B cell (primary cell): Measurements from ENCODE around the gene CNST. TPM values are rescaled to one million over a fixed set of nuclear protein-coding genes. Genes with fewer than 3 reads are reported as not detected.

Experiments used
- ATAC-seq: fragments of 200-7000 bp; cut with Tn5 transposase; one replicate; pipeline ENCODE4 v1.10.0; 2021; ENCODE audit warnings: low read depth, mild to moderate bottlenecking, moderate number of reproducible peaks, moderate library complexity
- CTCF ChIA-PET: fragments of 350-600 bp; sonication (Branson Sonifier 250); formaldehyde crosslinking; loops from one replicate; lab custom pipeline; 2021; ENCODE audit warnings: antibody characterized with exemption, inconsistent platforms; lab: Charles Lee
- POLR2A ChIA-PET: fragments of 350-600 bp; sonication (Branson Sonifier 250); formaldehyde crosslinking; loops from one replicate; lab custom pipeline; 2021; ENCODE audit warnings: antibody characterized with exemption; lab: Charles Lee
- DNase-seq: peaks from one replicate; pipeline ENCODE4 v3.0.0; 2013
- H2AFZ ChIP-seq: 2 replicates; pipeline ENCODE4 v1.6.1; 2012; ENCODE audit warnings: mild to moderate bottlenecking, low read depth, low read length; ENCODE audit not compliant: insufficient read depth, poor library complexity, severe bottlenecking
- H3K27ac ChIP-seq, 2 donors: 1 replicate in 1 of 2; 2 replicates in 1 of 2; pipeline ENCODE4 v1.5.1; 2012 to 2013; ENCODE audit warnings: low read length in 2 of 2, mild to moderate bottlenecking in 2 of 2, moderate library complexity in 1 of 2
- H3K27me3 ChIP-seq, 4 experiments: fragments of 200-600 bp in 1 of 4; sonication (generic) in 1 of 4; replicated peaks in 1 of 4; 1 replicate in 2 of 4; 2 replicates in 2 of 4; pipeline versions ENCODE4 v1.6.1 to v1.7.0; 2013 to 2016; ENCODE audit warnings: low read length in 3 of 4, mild to moderate bottlenecking in 2 of 4, mixed read lengths in 1 of 4, moderate library complexity in 1 of 4; ENCODE audit not compliant: insufficient read depth in 4 of 4, control insufficient read depth in 3 of 4; ENCODE audit errors: control extremely low read depth in 1 of 4
- H3K36me3 ChIP-seq, 2 experiments: replicated peaks in 1 of 2; 1 replicate in 1 of 2; 2 replicates in 1 of 2; pipeline versions ENCODE4 v1.6.1 to v1.7.1; 2013; ENCODE audit warnings: low read length in 1 of 2; ENCODE audit not compliant: insufficient read depth in 2 of 2, control insufficient read depth in 1 of 2; ENCODE audit errors: control extremely low read depth in 1 of 2, extremely low read depth in 1 of 2
- H3K4me1 ChIP-seq, 2 donors: fragments of 200-600 bp in 1 of 2; sonication (generic) in 1 of 2; 1 replicate in 1 of 2; 2 replicates in 1 of 2; pipeline versions ENCODE4 v1.5.1 to v1.6.1; 2013 to 2017; ENCODE audit warnings: low read length in 2 of 2; ENCODE audit not compliant: control insufficient read depth in 2 of 2, insufficient read depth in 2 of 2
- H3K4me2 ChIP-seq: replicated peaks from 2 replicates; pipeline ENCODE3; 2012; ENCODE audit warnings: mild to moderate bottlenecking, low read depth, low read length; ENCODE audit not compliant: poor library complexity, severe bottlenecking
- H3K4me3 ChIP-seq, 5 experiments: fragments of 200-600 bp in 1 of 5; sonication (generic) in 1 of 5; 1 replicate in 3 of 5; 2 replicates in 2 of 5; pipeline versions ENCODE4 v1.5.1 to v1.7.0; 2011 to 2016; ENCODE audit warnings: low read length in 4 of 5, mild to moderate bottlenecking in 4 of 5, low read depth in 2 of 5, control low read depth in 1 of 5, moderate library complexity in 1 of 5; ENCODE audit not compliant: insufficient read depth in 1 of 5; ENCODE audit errors: control extremely low read depth in 1 of 5, extremely low read depth in 1 of 5
- H3K79me2 ChIP-seq: fragments of 200-600 bp; sonication (generic); one replicate; pipeline ENCODE4 v1.6.0; 2016; ENCODE audit warnings: low read length; ENCODE audit not compliant: control insufficient read depth, insufficient read depth
- H3K9ac ChIP-seq: fragments of 200-600 bp; sonication (generic); 2 replicates; pipeline ENCODE4 v1.6.1; 2017; ENCODE audit warnings: mild to moderate bottlenecking, low read length, moderate library complexity
- H3K9me3 ChIP-seq, 3 donors: one replicate each; pipeline versions ENCODE4 v1.6.1 to v1.7.1; 2013; ENCODE audit warnings: low read length in 2 of 3; ENCODE audit not compliant: control insufficient read depth in 2 of 3, insufficient read depth in 1 of 3; ENCODE audit errors: control extremely low read depth in 1 of 3
- H4K20me1 ChIP-seq: 2 replicates; pipeline ENCODE4 v1.6.0; 2012; ENCODE audit warnings: mild to moderate bottlenecking, low read length; ENCODE audit not compliant: insufficient read depth, control insufficient read depth, poor library complexity, severe bottlenecking
- H3K27ac Mint-ChIP-seq: one replicate; pipeline ENCODE4 v1.8.0; 2021; ENCODE audit warnings: mixed read lengths
- H3K27me3 Mint-ChIP-seq: one replicate; pipeline ENCODE4 v1.8.0; 2021; ENCODE audit warnings: mixed read lengths
- H3K4me1 Mint-ChIP-seq: one replicate; pipeline ENCODE4 v1.8.0; 2021; ENCODE audit warnings: mixed read lengths
- H3K4me3 Mint-ChIP-seq: one replicate; pipeline ENCODE4 v1.8.0; 2021; ENCODE audit warnings: mixed read lengths
- H3K9me3 Mint-ChIP-seq: one replicate; pipeline ENCODE4 v1.8.0; 2022; ENCODE audit warnings: mixed read lengths; ENCODE audit not compliant: insufficient read depth
- EZH2 ChIP-seq: IDR thresholded peaks from 2 replicates; pipeline ENCODE4 v1.6.1; 2012; ENCODE audit warnings: borderline replicate concordance, low read depth, mild to moderate bottlenecking, moderate library complexity, low read length; ENCODE audit not compliant: insufficient read depth, poor library complexity, severe bottlenecking
- WGBS: methylation state at CpG from one replicate; pipeline ENCODE4 v1.1.5; 2013; ENCODE audit warnings: missing lambda C conversion rate; ENCODE audit not compliant: insufficient coverage; 5-methylcytosine and 5-hydroxymethylcytosine counted together
- intact Hi-C: fragments of 100-400 bp; cut with micrococcal nuclease; formaldehyde crosslinking; loops from one replicate; pipeline ENCODE4 v1.10.0; 2022
- polyA plus RNA-seq: library from polyadenylated mRNA; depleted of rRNA; stranded (reverse); fragments of >200 nt; gene quantifications from 2 replicates; pipeline ENCODE4 v1.2.3, GENCODE V29; 2012
- total RNA-seq, 2 donors: library from RNA; stranded (reverse); fragments of 120-200 nt in 1 of 2; gene quantifications; 1 replicate in 1 of 2; 2 replicates in 1 of 2; pipeline versions ENCODE4 v1.2.3 to v1.2.4, GENCODE V29; 2013 to 2022
- TF ChIP-seq, protein P1 (sequence below): fragments of 200-600 bp; IDR thresholded peaks from one replicate; pipeline ENCODE4 v1.8.0; 2022; ENCODE audit warnings: antibody characterized with exemption, mild to moderate bottlenecking

The CNST gene
- total and polyA plus RNA-seq, 2 donors (not counting 1 experiment from before 2014, with no cell fraction given), result 26.9 to 54.0 TPM

DNA sequence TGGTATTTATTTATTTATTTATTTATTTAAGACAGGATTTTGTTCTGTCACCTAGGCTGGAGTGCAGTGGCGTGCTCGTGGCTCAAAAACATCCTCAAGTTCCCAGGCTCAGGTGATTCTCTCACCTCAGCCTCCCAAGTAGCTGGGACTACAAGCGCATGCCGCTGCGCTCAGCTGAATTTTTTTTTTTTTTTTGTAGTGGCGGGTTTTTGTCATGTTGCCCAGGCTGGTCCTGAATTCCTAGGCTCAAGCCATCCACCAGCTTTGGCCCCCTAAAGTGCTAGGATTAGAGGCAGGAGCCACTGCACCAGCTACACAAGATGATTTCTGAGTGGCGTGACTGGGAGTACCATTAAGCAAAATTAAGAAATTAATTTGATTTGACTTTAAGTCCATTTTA, 31.7 kb downstream of the CNST start:
- 100% methylated on average over 2 of the region's 7 CpGs for WGBS
- Mint-ChIP-seq H3K4me1 (peaks cover 45% of the 10 kb centered on the region), H3K9me3 (no peaks in the 10 kb centered on the region), H3K27ac (no peak overlapping the region), H3K4me3 (no peak overlapping the region), H3K27me3 (no peaks in the 10 kb centered on the region)
- Histone ChIP-seq H3K4me1 (no peaks in the 10 kb centered on the region), H2AFZ (no peak overlapping the region), H3K27me3 (no peaks in the 10 kb centered on the region), H3K4me2 (no peak overlapping the region), H3K4me3 (no peak overlapping the region), H3K9ac (no peak overlapping the region), H4K20me1 (peaks cover 83% of the 10 kb centered on the region), H3K79me2 (peaks cover 98% of the 10 kb centered on the region), H3K36me3 (peaks cover 12 to 26% of the 10 kb centered on the region in 2 experiments), H3K27ac (no peak overlapping the region), H3K9me3 (no peaks in the 10 kb centered on the region)
- TF ChIP-seq, protein P1, sequence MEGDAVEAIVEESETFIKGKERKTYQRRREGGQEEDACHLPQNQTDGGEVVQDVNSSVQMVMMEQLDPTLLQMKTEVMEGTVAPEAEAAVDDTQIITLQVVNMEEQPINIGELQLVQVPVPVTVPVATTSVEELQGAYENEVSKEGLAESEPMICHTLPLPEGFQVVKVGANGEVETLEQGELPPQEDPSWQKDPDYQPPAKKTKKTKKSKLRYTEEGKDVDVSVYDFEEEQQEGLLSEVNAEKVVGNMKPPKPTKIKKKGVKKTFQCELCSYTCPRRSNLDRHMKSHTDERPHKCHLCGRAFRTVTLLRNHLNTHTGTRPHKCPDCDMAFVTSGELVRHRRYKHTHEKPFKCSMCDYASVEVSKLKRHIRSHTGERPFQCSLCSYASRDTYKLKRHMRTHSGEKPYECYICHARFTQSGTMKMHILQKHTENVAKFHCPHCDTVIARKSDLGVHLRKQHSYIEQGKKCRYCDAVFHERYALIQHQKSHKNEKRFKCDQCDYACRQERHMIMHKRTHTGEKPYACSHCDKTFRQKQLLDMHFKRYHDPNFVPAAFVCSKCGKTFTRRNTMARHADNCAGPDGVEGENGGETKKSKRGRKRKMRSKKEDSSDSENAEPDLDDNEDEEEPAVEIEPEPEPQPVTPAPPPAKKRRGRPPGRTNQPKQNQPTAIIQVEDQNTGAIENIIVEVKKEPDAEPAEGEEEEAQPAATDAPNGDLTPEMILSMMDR, result no peak
- no peak for TF ChIP-seq EZH2
- ChIA-PET POLR2A (no interaction called here), CTCF (no interaction called here)
- ATAC-seq (no peak), DNase-seq (no peak)
- intact Hi-C loops, result no loop called here

DNA sequence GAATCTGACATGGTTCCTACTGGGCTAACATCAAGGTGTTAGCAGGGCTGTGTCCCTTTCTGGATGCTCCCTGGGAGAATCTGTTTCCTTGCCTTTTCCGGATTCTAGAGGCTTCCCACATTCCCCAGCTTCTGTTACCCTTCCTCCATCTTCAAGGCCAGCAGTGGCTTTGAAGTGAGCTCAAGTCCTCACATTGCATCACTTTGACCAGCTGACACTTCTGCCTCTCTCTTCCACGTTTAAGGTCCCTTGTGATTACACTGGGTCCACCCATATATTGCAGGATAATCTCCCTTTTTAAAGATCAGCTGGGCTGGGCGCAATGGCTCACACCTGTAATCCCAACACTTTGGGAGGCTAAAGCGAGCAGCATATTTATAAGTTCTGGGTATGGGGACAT, 33.1 kb downstream of the CNST start:
- peaks cover 86% of the 10 kb centered on the region for H4K20me1 ChIP-seq
- intact Hi-C loops, result no loop called here
- H2AFZ ChIP-seq, result no peak overlapping the region
- peaks cover 50% of the 10 kb centered on the region for H3K4me1 Mint-ChIP-seq
- H3K27ac Mint-ChIP-seq, result no peak overlapping the region
- no peak overlapping the region for H3K4me3 Mint-ChIP-seq
- no peak overlapping the region for H3K27ac ChIP-seq
- TF ChIP-seq, protein P1, result no peak
- TF ChIP-seq EZH2, result no peak
- no peaks in the 10 kb centered on the region for H3K9me3 Mint-ChIP-seq
- H3K4me3 ChIP-seq, result no peak overlapping the region
- H3K4me2 ChIP-seq, result no peak overlapping the region
- POLR2A ChIA-PET, result no interaction called here
- no peak overlapping the region for H3K9ac ChIP-seq
- peaks cover 10 to 19% of the 10 kb centered on the region in 2 experiments for H3K36me3 ChIP-seq
- no peaks in the 10 kb centered on the region for H3K9me3 ChIP-seq
- peaks cover 98% of the 10 kb centered on the region for H3K79me2 ChIP-seq
- no peak for DNase-seq
- CTCF ChIA-PET, result no interaction called here
- no peaks in the 10 kb centered on the region for H3K4me1 ChIP-seq
- H3K27me3 ChIP-seq, result no peaks in the 10 kb centered on the region
- no peaks in the 10 kb centered on the region for H3K27me3 Mint-ChIP-seq
- ATAC-seq, result no peak
- WGBS, result 100% methylated on average over 1 of the region's 4 CpGs
